ENCODE data around the gene AFG1L. TPM values are rescaled to one million over a fixed set of nuclear protein-coding genes. Genes with fewer than 3 reads are reported as not detected.
"Not testable (repeated sequence)": the region's sequence is repeated elsewhere in the genome, so short reads cannot be mapped to it uniquely, and the experiment has no call there.

The AFG1L gene
- total RNA-seq, 2 experiments from 2014 or later = 5.7 to 5.9 TPM

GRCh38 chr6:108434222-108434621 lies 139.4 kb downstream of the AFG1L start:
- Mint-ChIP-seq H3K27ac (no peak overlapping the region), H3K4me3 (no peak overlapping the region), H3K27me3 (peaks cover 27% of the 10 kb centered on the region), H3K36me3 (ENCODE audit: low read depth) (no peaks in the 10 kb centered on the region), H3K4me1 (peaks cover 3% of the 10 kb centered on the region), H3K9me3 (no peaks in the 10 kb centered on the region)
- ChIA-PET CTCF (interaction anchor here (1.1 kb wide), 2 partner anchors 180 to 265 kb away, joined by 3 read pairs; no protein-coding TSS in a partner anchor), POLR2A (no interaction called here)
- no peak for DNase-seq

- Mint-ChIP-seq H3K4me3 (no peak overlapping the region), H3K36me3 (ENCODE audit: low read depth) (no peaks in the 10 kb centered on the region), H3K27me3 (peaks cover 27% of the 10 kb centered on the region), H3K27ac (no peak overlapping the region), H3K9me3 (no peaks in the 10 kb centered on the region), H3K4me1 (peaks cover 3% of the 10 kb centered on the region)
- ChIA-PET CTCF (no interaction called here), POLR2A (no interaction called here)
- DNase-seq = no peak
Measured at GRCh38 chr6:108435391-108435790, 140.5 kb downstream of the AFG1L start.

GRCh38 chr6:108436771-108437170 lies 141.9 kb downstream of the AFG1L start:
- Mint-ChIP-seq H3K36me3 (ENCODE audit: low read depth) (no peaks in the 10 kb centered on the region), H3K4me1 (peaks cover 3% of the 10 kb centered on the region), H3K9me3 (no peaks in the 10 kb centered on the region), H3K27ac (no peak overlapping the region), H3K27me3 (peaks cover 30% of the 10 kb centered on the region), H3K4me3 (no peak overlapping the region)
- DNase-seq = no peak
- CTCF ChIA-PET = no interaction called here
- POLR2A ChIA-PET = no interaction called here

- H3K27ac Mint-ChIP-seq = no peak overlapping the region
- H3K4me3 Mint-ChIP-seq = no peak overlapping the region
- no peak for DNase-seq
- ChIA-PET POLR2A (no interaction called here), CTCF (no interaction called here)
- no peaks in the 10 kb centered on the region for H3K9me3 Mint-ChIP-seq
- peaks cover 37% of the 10 kb centered on the region for H3K27me3 Mint-ChIP-seq
- no peaks in the 10 kb centered on the region for H3K36me3 Mint-ChIP-seq (ENCODE audit: low read depth)
- H3K4me1 Mint-ChIP-seq = peaks cover 1% of the 10 kb centered on the region
Measured at GRCh38 chr6:108437821-108438220, 143.0 kb downstream of the AFG1L start.

- ChIA-PET POLR2A (no interaction called here), CTCF (no interaction called here)
- no peaks in the 10 kb centered on the region for H3K36me3 Mint-ChIP-seq (ENCODE audit: low read depth)
- no peaks in the 10 kb centered on the region for H3K4me1 Mint-ChIP-seq
- H3K27ac Mint-ChIP-seq = no peak overlapping the region
- no peak for DNase-seq
- H3K27me3 Mint-ChIP-seq = peaks cover 46% of the 10 kb centered on the region
- H3K9me3 Mint-ChIP-seq = no peaks in the 10 kb centered on the region
- H3K4me3 Mint-ChIP-seq = no peak overlapping the region
Measured at GRCh38 chr6:108438918-108439317, 144.1 kb downstream of the AFG1L start.

- CTCF ChIA-PET = no interaction called here
Measured at GRCh38 chr6:108441141-108441540, 146.3 kb downstream of the AFG1L start.

GRCh38 chr6:108442770-108443520 lies 148.1 kb downstream of the AFG1L start:
- no peaks in the 10 kb centered on the region for H3K9me3 Mint-ChIP-seq
- no peak overlapping the region for H3K4me3 Mint-ChIP-seq
- DNase-seq = no peak
- H3K4me1 Mint-ChIP-seq = peaks cover 14% of the 10 kb centered on the region
- ChIA-PET CTCF (no interaction called here), POLR2A (no interaction called here)
- H3K27me3 Mint-ChIP-seq = peaks cover 36% of the 10 kb centered on the region
- H3K27ac Mint-ChIP-seq = no peak overlapping the region
- H3K36me3 Mint-ChIP-seq (ENCODE audit: low read depth) = no peaks in the 10 kb centered on the region

More at GRCh38 chr6:108441141-108441540, 146.3 kb downstream of the AFG1L start:
- POLR2A ChIA-PET = no interaction called here
- peaks cover 13% of the 10 kb centered on the region for H3K4me1 Mint-ChIP-seq
- H3K27ac Mint-ChIP-seq = no peak overlapping the region
- no peak overlapping the region for H3K4me3 Mint-ChIP-seq
- H3K36me3 Mint-ChIP-seq (ENCODE audit: low read depth) = no peaks in the 10 kb centered on the region
- H3K27me3 Mint-ChIP-seq = peaks cover 41% of the 10 kb centered on the region
- no peak for DNase-seq
- no peaks in the 10 kb centered on the region for H3K9me3 Mint-ChIP-seq

- H3K4me1 Mint-ChIP-seq = peaks cover 14% of the 10 kb centered on the region
- ChIA-PET CTCF (no interaction called here), POLR2A (interaction anchor here (0.7 kb wide), 1 partner anchor 82 kb away, joined by 3 read pairs; no protein-coding TSS in a partner anchor)
- H3K9me3 Mint-ChIP-seq = no peaks in the 10 kb centered on the region
- peaks cover 32% of the 10 kb centered on the region for H3K27me3 Mint-ChIP-seq
- H3K27ac Mint-ChIP-seq = no peak overlapping the region
- H3K4me3 Mint-ChIP-seq = no peak overlapping the region
- no peak for DNase-seq
- no peaks in the 10 kb centered on the region for H3K36me3 Mint-ChIP-seq (ENCODE audit: low read depth)
Measured at GRCh38 chr6:108446629-108447150, 151.8 kb downstream of the AFG1L start.

- POLR2A ChIA-PET = no interaction called here
- no peak overlapping the region for H3K4me3 Mint-ChIP-seq
- H3K9me3 Mint-ChIP-seq = no peaks in the 10 kb centered on the region
- no peaks in the 10 kb centered on the region for H3K36me3 Mint-ChIP-seq (ENCODE audit: low read depth)
- no peak overlapping the region for H3K27ac Mint-ChIP-seq
- H3K27me3 Mint-ChIP-seq = peaks cover 19% of the 10 kb centered on the region
- H3K4me1 Mint-ChIP-seq = peaks cover 15% of the 10 kb centered on the region
- no peak for DNase-seq
- CTCF ChIA-PET = no interaction called here
Measured at GRCh38 chr6:108448481-108448880, 153.6 kb downstream of the AFG1L start.

- H3K4me3 Mint-ChIP-seq; CTCF ChIA-PET; H3K27ac Mint-ChIP-seq; POLR2A ChIA-PET; DNase-seq; H3K36me3 Mint-ChIP-seq (ENCODE audit: low read depth); H3K9me3 Mint-ChIP-seq: not testable (repeated sequence)
- Mint-ChIP-seq H3K4me1 (peaks cover 17% of the 10 kb centered on the region), H3K27me3 (peaks cover 19% of the 10 kb centered on the region)
Measured at GRCh38 chr6:108449717-108450116, 154.9 kb downstream of the AFG1L start.

- CTCF ChIA-PET = no interaction called here
Measured at GRCh38 chr6:108451816-108452215, 157.0 kb downstream of the AFG1L start.

GRCh38 chr6:108452711-108453195 lies 157.9 kb downstream of the AFG1L start:
- Mint-ChIP-seq H3K4me1 (peaks cover 4% of the 10 kb centered on the region), H3K27me3 (peaks cover 16% of the 10 kb centered on the region), H3K4me3 (no peak overlapping the region), H3K27ac (no peak overlapping the region), H3K9me3 (no peaks in the 10 kb centered on the region), H3K36me3 (ENCODE audit: low read depth) (no peaks in the 10 kb centered on the region)
- no peak for DNase-seq
- ChIA-PET CTCF (no interaction called here), POLR2A (interaction anchor here (0.6 kb wide), 1 partner anchor 85 kb away, joined by 5 read pairs; no protein-coding TSS in a partner anchor)

More at GRCh38 chr6:108451816-108452215, 157.0 kb downstream of the AFG1L start:
- DNase-seq = no peak
- POLR2A ChIA-PET = no interaction called here
- H3K27ac Mint-ChIP-seq = no peak overlapping the region
- H3K9me3 Mint-ChIP-seq = no peaks in the 10 kb centered on the region
- peaks cover 4% of the 10 kb centered on the region for H3K4me1 Mint-ChIP-seq
- H3K4me3 Mint-ChIP-seq = no peak overlapping the region
- H3K36me3 Mint-ChIP-seq (ENCODE audit: low read depth) = no peaks in the 10 kb centered on the region
- H3K27me3 Mint-ChIP-seq = peaks cover 15% of the 10 kb centered on the region

GRCh38 chr6:108453601-108454185 lies 158.8 kb downstream of the AFG1L start:
- Mint-ChIP-seq H3K27ac (no peak overlapping the region), H3K27me3 (peaks cover 20% of the 10 kb centered on the region), H3K4me3 (no peak overlapping the region), H3K9me3 (no peaks in the 10 kb centered on the region), H3K4me1 (peaks cover 4% of the 10 kb centered on the region), H3K36me3 (ENCODE audit: low read depth) (no peaks in the 10 kb centered on the region)
- POLR2A ChIA-PET = interaction anchor here (0.6 kb wide), 1 partner anchor 86 kb away, joined by 5 read pairs; no protein-coding TSS in a partner anchor
- no peak for DNase-seq
- CTCF ChIA-PET = no interaction called here
